Islet of Langerhans (tissue), 1 donor: ENCODE measurements around the gene TMEM54.
"Not testable (repeated sequence)": the region's sequence is repeated elsewhere in the genome, so short reads cannot be mapped to it uniquely, and the experiment has no call there.

Experiments
- FAIRE-seq: peaks from one replicate; lab custom pipeline; 2011; peaks lifted over from hg19 to GRCh38; lab: Jason Lieb, UNC

Gene TMEM54

DNA sequence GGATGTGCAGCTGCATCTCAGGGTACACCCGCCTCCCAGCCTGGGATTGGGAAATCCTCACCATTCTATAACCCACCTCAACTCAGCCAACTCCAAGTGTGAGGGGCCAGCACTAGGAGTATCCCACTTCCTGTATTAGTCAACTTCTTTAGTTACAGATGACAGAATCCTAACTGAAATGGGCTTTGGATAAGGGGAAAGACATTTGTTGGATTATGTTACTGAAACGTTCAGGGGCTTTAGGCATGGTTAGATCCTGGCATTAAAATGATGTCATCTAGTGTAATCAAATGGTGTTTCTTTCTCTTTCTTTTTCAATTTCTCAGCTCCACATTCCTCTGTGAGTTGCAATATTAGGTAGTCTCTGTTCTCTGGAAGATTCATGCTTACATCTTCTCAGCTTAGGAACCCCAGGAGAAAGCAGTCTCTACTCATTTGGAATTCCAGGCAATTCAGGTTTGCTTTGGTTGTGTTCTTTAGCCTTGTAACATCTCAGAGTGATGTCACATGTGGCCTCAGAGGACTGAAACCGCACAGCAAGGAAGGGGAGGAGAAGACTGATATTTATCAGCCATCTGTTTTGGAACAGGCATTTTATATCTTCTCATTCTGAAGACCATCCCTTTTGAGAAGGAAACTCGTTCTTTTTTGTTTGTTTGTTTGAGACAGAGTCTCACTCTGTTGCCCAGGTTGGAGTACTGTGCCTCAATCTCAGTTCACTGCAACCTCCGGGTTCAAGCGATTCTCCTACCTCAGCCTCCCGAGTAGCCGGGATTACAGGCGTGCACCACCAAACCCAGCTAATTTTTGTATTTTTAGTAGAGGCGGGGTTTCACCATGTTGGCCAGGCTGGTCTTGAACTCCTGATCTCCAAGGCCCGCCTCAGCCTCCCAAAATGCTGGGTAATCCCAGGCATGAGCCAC lies 18.9 kb upstream of the TMEM54 start:
- FAIRE-seq, result no peak

DNA sequence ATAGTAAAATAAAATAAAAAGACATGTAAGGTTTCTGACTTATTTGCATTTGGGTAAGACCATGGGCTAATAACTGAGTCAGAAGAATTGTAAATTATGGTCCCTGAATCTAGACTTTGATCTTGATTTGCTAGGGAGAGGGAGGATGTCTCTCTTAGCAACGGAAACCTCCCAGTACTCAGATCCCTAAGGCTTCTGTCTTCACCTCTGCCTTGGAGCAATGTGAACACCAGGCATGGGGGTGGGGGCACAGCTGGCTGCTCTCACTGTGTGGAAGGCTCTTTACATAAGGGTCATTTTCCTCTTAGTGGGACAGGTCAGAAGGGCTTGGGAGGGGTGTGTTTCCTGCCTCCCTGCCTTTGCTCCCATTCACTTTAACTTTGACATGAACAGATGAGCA lies 17.0 kb upstream of the TMEM54 start:
- FAIRE-seq, result no peak

DNA sequence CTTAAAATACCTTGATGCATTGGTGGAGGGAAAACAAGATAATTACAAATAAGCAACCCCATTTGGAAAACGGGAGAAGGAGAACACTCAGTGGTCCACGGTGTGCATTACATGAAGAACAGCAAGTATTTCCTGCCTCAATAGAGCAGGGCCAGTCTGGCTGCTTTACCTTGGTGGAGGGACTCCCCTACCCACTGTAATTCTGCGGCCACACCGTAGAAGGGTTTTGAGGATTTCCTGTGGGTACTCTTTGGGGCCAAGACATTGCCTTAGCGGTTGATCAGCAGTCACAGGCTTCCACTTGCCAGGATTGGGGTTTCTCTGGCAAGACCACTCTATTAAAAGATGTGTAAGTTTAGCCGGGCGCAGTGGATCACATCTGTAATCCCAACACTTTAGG lies 16.3 kb upstream of the TMEM54 start:
- no peak for FAIRE-seq

DNA sequence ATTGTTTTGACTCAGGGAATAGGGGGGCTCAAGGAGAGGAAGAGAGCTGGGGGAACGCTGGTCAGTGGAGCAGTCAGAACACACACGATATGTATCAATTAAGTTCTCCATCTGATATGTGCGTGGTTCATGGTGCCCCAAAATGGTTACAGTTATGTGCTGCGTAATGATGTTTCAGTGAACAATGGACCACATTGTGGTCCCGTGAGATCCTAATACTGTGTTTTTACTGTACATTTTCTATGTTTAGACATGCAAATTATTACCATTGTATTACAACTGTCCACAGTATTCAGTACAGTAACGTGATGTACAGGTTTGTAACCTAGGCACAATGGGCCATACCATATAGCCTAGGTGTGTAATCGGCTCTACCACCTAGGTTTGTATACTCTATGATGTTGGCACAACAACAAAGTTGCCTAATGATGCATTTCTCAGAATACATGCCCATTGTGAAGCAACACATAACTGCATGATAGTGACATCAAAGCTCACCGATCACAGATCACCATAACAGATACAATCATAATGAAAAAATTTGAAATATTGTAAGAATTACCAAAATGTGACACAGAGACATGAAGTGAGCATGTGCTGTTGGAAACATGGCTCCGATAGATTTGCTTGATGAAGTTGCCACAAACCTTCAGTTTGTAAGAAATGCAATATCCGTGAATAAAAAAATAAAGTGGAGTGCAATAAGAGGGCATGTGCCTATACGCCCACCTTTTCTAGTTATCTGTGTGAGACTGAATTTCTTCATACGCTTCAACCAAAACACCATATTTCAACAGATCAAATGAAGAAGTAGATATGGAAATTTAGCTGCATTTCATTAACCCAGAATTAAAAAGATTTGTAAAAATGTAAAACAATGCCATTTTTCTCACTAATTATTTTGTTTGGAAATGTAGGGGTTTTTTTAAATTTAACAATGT lies 14.8 kb upstream of the TMEM54 start:
- FAIRE-seq, result no peak

DNA sequence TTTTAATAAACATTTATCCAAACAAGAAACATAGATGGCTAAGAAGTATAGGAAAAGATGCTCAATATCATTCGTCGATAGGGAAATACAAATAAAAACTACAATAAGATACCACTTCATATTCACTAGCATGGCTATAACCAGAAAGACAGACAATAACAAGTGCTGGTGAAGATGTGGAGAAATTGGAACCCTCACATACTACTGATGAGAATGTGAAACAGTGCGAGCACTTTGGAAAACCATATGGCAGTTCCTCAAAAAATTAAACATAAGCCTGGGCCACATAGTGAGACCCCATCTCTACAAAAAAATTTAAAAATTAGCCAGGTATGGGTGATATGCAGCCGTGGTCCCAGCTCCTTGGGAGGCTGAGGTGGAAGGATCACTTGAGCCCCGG lies 9.1 kb upstream of the TMEM54 start:
- FAIRE-seq, result no peak

DNA sequence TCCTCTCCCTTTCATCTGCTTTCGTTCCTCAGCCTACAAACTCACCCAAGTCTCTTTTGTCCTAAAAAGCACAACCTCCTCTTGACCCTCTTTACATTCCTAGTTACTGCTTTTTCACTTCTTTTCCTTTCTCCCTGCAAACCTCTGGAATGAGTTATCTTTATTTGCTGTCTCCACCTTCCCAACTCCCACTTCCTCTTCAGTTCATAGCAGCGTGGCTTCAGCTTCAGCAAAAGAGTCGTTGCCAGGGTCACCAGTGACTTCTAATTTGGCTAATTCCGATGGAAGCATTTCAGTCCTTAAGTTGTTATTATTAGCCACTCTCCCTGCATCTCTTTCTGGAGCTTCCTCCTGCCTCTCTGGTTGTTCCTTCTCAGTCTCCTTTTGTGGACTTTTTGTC lies 6.2 kb upstream of the TMEM54 start:
- FAIRE-seq, result no peak

DNA sequence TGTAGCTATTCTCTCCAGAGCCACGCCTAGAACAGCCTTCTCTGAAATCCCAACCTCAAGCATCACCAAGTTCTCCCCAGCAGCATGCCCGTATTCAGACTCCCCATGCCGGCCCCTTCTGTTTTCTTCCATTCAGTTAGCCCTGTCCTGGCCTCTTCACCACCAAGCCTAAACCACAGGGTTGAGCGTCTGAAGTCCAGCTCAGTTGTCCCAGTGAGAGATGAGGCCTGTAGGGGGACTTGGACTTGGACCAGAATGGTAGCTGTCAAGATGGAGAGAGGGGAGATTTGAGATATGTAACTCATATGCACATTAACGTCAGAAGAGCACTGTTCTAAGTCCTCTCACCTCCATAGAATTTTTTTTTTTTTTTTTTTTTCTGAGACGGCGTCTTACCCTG lies 5.5 kb upstream of the TMEM54 start:
- FAIRE-seq, result no peak

DNA sequence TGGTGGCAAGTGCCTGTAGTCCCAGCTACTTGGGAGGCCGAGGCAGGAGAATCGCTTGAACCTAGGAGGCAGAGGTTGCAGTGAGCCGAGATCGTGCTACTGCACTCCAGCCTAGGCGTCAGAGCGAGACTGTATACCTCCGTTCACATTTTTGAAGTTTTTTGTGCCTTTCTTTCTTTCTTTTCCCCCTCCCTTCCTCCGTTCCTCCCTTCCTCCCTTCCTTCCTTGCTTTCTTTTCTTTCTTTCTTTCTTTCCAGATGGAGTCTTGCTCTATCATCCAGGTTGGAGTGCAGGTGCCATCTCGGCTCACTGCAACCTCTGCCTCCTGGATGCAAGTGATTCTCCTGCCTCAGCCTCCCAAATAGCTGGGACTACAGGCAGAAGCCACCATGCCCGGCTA lies 4.4 kb upstream of the TMEM54 start:
- not testable (repeated sequence) for FAIRE-seq

DNA sequence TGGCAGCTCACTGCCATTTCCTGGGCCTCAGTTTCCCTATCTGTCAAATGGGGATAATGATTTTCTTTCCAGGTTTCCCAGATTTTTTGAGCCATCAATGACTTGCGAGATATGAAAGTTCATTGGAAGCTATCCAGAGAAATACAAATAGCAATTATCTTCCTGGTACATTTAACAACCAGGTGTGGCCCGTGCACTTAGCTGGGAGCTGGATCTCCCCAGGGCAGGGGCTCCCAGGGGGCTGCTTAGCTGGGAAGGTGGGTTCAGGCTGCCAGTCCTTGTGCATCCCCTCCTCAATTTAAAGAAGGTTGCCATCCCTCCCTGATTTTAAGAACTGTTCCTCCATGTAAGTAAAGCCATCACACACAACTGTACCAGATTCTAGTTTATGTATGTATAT lies 3.6 kb upstream of the TMEM54 start:
- no peak for FAIRE-seq

DNA sequence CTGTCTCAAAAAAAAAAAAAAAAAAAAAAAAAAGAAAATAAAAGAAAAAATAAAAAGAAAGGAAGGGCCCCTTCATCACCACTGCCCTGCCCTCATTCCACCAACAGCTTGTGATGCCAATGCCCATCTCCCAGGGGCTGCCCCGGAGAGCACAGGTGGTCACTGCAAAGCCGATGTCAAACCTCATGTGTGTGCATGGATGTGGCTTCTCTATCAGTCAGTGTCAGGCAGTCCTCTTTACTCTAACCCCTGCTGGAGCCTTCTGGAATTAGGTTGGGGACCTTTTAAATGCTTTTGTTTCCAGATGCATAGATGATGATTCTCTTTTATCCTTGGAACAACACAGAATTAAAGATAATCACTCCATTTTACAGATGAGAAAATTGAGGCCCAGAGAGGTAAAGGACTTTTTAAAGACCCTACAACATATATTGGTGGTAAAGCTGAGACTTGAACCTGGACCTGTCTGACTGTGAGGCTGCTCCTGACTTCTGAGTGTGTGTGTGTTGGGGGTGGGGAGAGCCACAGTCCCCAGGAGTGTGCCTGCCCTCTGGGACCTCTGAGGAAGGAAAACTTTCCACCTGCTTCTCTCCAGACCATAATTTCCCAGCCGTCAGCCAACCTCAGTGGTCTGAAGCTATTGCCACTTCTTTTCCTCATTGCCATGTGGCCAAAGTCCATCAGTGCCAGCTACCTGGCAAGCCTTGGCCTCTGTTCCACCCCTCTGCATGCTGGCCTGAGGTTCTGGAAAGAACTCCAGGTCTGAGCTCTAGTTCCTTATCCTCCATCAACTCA lies 3.0 kb upstream of the TMEM54 start:
- no peak for FAIRE-seq

DNA sequence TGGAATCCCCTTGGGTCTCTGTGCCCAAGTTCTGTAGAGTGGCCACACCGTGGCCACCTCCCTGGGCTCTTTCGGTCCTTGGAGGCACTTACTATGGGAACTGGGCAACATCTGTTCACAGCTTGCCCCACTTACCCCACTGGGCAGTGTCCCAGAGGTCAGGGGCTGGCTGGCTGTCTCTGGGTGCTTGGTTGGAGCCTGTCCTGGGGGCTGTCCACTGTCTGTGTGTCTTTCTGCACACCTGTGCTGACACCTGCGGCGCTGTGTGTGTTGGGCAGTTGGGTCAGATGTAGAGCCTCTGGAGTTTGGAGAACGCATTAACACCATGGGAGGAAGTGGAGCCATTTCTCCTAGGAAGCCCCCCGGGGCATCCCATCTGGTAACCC lies 1.3 kb upstream of the TMEM54 start:
- no peak for FAIRE-seq

DNA sequence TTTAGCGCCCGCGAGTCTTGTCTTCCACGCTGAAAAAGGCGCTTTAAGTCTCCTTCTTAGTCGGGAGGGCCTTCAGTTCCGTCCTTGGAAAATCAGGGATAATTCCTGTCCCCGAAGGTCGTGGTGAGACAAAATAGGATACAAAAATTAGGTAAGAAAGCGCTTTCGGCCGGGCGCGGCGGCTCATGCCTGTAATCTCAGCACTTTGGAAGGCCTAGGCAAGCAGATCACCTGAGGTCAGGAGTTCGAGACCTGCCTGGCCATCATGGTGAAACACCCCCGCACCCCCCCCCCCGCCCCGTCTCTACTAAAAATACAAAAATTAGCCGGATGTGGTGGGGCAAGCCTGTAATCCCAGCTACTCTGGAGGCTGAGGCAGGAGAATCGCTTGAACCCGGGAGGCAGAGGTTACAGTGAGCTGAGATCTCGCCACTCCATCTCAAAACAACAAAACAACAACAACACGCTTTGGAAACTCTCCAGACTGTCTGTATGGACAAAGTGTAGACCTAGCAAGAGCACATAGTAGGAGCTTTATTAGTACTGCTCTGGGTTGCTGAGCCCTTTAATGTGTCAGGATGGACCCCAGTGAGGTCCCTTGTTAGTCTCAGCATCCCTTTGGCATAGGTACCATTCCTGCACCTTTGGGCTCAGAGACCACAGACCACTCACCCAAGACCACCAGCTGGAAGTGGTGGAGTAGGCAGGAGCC lies 790 bp upstream of the TMEM54 start:
- no peak for FAIRE-seq

DNA sequence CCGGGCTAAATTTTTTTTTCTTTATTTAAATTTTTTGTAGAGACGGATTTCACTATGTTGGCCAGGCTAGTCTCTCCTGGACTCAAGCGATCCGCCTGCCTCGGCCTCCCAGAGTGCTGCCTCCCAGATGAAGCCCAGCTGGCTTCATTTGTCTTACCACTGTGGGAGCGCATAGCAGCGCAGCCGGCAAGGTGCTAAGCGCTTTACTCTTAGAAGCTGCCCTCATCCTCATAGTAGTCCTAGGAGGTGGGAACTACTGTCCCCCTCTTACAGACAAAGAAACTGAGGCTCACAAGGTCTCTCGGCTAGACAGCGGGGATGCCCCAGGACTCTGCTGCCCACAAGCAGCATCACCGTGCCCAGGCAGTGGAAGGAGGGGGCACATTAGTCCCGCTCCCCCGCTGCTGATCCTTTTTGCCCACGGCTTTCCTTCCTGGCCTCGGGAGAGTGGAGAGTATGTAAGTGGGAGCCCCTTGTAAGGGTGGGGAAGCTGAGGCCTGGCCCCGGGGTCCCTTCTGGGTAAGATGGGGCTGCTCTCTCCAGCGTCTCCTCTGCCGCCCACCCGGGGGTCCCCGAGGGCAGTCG lies 726 bp downstream of the TMEM54 start:
- FAIRE-seq, result no peak

DNA sequence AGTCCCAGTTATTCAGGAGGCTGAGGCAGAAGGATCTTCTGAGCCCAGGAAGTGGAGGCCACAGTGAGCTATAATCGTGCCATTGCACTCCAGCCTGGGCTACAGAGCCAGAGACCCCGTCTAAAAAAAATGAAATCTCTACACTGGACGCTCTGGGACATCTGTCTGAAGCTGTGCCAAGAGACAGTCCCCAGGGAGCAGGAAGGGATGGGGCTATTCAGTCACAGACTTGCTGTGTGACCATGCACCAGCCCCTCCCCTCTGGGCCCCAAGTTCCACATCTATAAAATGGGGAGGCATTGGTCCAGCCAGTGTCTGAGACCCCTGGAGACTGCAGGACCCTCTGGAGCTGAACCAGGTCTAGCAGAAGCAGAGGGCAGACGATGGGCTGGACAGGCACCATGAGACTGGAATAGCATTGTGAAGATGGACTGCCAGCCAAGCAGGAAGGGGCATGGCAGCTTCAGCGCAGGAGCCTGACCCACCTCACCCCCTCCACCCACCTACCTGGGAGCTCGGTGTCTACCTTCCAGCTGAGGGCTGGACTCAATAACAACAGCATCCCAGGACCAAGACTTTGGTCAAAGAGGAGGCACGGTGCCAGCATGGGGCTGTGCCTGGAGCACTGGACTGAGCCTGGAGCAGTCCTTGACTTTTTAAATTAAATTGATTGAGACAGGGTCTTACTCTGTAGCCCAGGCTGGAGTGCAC lies 1.4 kb downstream of the TMEM54 start:
- FAIRE-seq, result no peak

DNA sequence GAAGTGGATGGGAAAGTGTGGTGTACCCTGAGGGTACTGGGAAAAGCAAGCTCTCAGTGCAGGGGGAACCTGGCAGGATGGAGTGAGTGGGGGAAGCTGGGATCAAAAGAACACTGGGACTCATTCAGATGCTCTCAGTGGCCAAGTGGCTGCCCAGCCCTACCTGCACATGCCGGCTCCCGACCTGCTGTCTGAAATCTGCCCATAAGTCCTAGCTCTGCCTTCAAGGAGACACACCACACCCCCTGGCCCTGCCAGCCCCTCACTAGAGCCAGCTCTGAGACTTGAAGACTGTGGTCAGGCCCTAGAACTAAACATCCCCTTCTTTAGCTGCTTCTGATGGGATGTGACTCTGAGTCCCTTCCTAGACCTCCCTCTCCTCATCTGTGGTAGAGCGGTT lies 2.2 kb downstream of the TMEM54 start:
- no peak for FAIRE-seq

DNA sequence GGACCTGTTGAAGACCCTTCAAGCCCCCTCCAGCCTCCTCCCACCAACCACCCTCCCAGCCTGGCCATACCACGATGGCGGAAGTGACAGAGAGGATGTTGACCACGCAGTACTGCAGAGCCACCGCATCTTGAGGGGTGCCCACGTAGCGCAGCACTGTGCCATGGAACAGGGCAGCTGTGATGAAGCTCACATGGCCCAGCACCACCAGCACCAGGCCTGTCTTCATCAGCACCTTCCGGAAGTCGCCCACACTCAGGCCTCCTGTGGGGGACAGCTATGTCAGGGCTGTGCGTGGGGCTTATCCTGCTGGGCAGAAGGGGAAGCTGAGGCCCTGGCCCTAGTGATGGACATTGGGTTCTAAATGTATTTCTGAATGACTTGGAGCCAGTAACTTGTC lies 3.1 kb downstream of the TMEM54 start:
- FAIRE-seq, result no peak

DNA sequence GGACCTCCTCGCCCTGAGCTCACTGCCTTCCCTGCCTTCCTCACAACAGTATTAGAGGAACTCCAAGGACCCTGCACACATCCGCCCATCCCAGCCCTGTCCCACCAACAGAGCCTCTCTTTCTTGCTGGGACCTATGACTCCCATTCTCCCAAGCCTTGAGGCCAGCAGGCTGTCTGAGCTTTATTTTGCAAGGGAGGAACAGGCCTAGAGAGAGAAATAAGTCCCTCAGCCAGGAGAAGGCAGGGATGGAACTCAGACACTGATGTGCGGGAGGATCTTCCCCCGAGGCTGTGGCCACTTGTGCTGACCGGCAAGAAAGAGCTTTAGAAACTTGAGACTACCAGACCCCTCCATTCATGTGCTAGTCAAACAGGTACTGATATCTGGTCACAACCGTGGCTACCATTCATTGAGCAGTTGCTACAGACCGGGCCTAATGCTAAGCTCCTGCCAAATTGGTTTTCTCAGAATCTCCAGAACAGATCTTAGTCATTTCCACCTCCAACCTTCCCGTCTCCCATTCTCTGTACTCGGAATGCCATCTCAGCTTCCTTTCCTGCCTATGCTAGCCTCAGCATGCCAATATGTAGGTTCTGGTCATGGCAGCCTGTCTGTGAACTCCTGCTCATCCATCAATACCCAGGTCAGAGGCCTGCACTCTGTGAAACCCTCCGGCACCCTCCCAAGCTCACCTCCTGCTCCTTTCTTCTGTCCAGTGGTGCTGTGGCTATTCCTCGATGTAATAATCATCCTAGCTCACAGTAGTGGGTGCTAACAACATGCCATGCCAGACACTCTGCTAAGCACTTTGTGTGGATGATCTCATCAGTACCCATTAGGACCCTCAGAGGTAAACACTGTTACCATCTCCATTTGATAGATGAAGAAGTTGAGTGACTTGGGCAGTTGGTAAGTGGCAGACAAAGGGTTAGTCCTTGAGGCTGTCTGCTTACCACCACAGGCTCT lies 3.8 kb downstream of the TMEM54 start:
- FAIRE-seq, result no peak

DNA sequence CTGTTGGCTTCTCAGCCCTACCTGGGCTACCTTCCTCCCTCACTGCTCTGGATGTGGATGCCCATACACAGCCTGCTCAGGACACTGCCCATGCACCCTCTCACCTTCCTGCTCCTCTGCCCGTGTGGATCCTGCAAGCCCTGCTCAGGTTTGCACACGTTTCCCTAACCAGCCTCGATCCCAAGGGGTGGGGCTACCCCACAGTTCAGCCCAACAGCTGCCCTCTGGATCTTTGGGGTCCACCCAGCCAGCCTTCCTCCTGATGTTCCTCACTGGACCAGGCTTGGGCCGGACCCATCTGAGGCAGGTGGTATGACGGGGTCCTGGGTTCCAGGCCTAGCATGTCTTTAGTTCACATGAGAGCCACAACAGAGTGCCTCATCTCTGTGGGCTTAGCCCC lies 4.7 kb downstream of the TMEM54 start:
- no peak for FAIRE-seq
